GM19395 (cell line): Measurements from ENCODE around the gene RNF182.

Experiments
- ATAC-seq: cut with Tn5 transposase; IDR thresholded peaks from one replicate; pipeline ENCODE4 v1.9.1; 2021; ENCODE audit warnings: mild to moderate bottlenecking, moderate library complexity; ENCODE audit not compliant: unreplicated experiment

The RNF182 gene

DNA sequence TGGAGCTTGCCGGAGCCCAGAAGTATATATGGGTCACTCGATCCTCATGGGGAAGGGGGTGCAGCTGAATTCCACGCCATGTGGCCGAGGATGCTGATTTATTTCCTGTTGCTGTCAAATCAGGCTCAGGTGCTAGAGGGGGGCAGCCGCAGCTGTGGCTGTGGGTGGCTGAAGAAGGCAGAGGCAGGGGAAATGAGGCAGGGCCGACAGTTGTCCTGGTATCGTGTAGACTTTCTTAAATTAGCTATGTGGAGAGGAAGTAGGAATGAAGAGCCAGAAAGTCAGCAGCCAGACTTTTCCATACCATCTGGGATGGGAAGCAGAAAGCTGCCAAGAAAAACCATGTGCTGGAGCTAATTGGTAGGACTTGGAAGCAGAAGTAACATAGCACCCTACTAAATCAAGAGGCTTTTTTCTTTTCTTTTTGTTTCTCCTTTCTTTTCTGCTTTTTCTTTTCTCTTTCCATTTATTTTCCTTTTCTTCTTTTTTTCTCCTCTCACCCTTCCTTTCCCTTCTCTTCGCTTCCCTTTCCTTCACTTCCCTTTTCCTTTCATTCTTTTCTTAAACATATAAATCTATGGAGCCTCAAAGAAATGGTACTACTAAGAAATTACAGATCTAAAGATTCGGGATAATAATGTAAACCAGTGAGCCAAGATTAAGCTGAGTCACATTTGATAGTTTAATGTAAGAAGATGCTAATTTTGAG, 102.2 kb downstream of the RNF182 start:
- ATAC-seq = no peak

DNA sequence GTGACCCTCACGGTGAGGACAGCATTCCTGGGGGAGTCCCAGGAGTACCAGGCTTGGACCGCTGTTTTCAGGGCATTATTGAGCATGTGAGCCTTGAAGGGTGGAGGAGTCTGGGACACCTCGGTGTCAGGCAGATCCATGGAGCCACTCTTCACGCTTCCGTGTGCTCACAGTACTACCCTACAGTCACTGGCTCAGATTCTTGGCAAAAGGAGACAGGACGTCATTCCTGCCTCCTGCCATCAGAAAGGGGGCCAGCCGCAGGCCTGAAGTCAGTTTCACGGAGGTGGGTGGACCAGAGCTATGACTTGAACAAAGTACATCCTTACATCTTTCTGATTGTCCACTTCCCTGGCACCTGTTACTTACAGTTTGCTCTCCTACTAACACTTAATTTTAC, 103.9 kb downstream of the RNF182 start:
- ATAC-seq = no peak

DNA sequence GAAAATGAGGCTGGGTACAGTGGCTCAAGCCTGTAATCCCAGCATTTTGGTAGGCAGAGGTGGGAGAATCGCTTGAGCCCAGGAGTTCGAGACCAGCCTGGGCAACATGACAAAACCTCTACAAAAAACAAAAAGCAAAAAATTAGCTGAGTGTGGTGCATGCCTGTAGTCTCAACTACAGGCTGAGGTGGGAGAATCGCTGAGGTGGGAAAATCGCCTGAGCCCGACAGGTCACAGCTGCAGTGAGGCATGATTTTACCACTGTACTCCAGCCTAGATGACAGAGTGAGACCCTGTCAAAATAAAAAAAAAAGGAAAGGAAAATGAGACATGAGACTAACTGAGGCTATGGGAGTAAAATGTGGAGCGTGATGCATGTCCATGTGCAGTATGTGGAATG, 104.9 kb downstream of the RNF182 start:
- no peak for ATAC-seq
